CD4-positive, alpha-beta T cell treated with Interleukin-10 for 1 hour (primary cell): Measurements from ENCODE around the gene DEPP1.

Source experiments
- DNase-seq: peaks from one replicate; pipeline ENCODE4 v3.0.0-alpha.2; 2020

Gene DEPP1

GRCh38 chr10:44965651-44966097 is 12.9 kb downstream of the DEPP1 start:
- DNase-seq, result no peak

GRCh38 chr10:44965104-44965503 is 13.5 kb downstream of the DEPP1 start:
- DNase-seq, result no peak

- no peak for DNase-seq
Measured at GRCh38 chr10:44963772-44964633, 14.6 kb downstream of the DEPP1 start.

- no peak for DNase-seq
Measured at GRCh38 chr10:44962870-44963738, 15.5 kb downstream of the DEPP1 start.

GRCh38 chr10:44961931-44962750 is 16.5 kb downstream of the DEPP1 start:
- no peak for DNase-seq

GRCh38 chr10:44961230-44961571 is 17.4 kb downstream of the DEPP1 start:
- no peak for DNase-seq

GRCh38 chr10:44960482-44961229 is 18.0 kb downstream of the DEPP1 start:
- DNase-seq, result no peak

- no peak for DNase-seq
Measured at GRCh38 chr10:44960088-44960460, 18.5 kb downstream of the DEPP1 start.

- peak; percentile 93 for DNase-seq
Measured at GRCh38 chr10:44959247-44960087, 19.1 kb downstream of the DEPP1 start, which contains the start of gene RASSF4. Gene RASSF4 (plus strand): TSS chr10:44959802. CDS start chr10:44970203, 10,401 bp downstream.

GRCh38 chr10:44958898-44959246 is 19.7 kb downstream of the DEPP1 start:
- no peak for DNase-seq

- DNase-seq, result no peak
Measured at GRCh38 chr10:44958196-44958897, 20.3 kb downstream of the DEPP1 start.

- no peak for DNase-seq
Measured at GRCh38 chr10:44956717-44957706, 21.6 kb downstream of the DEPP1 start.

- no peak for DNase-seq
Measured at GRCh38 chr10:44956226-44956625, 22.4 kb downstream of the DEPP1 start.

- DNase-seq, result no peak
Measured at GRCh38 chr10:44955413-44956070, 23.1 kb downstream of the DEPP1 start.

- no peak for DNase-seq
Measured at GRCh38 chr10:44954962-44955361, 23.6 kb downstream of the DEPP1 start.

GRCh38 chr10:44954042-44954441 is 24.6 kb downstream of the DEPP1 start:
- no peak for DNase-seq

GRCh38 chr10:44952779-44953231 is 25.8 kb downstream of the DEPP1 start:
- no peak for DNase-seq

- no peak for DNase-seq
Measured at GRCh38 chr10:44951576-44952226, 26.9 kb downstream of the DEPP1 start.
